Measurements from ENCODE around the gene B4GALT5.

Gene B4GALT5

DNA sequence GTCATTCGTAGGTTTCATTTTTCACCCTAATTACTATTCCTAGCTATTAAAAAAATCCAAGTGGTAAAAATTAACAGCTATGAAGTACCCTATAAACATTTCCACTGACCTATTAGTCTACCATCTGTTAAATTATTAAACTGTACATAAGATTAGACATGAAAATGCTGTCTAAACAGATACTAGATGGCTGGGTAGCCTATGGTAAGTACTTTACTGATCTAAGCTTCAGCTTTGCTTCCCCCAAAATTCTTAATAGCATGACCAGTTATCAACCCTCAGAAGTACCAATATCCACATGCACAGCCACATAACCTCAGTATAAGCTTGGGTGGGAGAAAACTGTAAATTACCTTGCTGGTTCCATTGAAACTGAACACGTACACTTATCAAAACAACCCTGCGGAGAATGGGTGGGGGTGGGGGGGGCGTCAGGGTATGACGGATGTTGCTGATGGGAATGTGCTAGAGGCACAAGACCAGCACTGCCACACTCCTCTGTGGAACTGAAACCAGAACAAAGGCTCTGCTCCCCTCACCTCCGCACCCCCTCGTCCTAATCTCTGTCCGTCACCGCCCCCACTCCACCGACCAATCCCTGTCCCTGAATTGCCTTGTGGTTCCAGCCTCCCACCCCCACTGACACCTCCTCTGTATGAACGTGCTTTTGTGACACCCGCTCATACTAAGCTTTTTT, 45.3 kb downstream of the B4GALT5 start:
- no peak overlapping the region for H3K27ac ChIP-seq
- TF ChIP-seq, protein P1, sequence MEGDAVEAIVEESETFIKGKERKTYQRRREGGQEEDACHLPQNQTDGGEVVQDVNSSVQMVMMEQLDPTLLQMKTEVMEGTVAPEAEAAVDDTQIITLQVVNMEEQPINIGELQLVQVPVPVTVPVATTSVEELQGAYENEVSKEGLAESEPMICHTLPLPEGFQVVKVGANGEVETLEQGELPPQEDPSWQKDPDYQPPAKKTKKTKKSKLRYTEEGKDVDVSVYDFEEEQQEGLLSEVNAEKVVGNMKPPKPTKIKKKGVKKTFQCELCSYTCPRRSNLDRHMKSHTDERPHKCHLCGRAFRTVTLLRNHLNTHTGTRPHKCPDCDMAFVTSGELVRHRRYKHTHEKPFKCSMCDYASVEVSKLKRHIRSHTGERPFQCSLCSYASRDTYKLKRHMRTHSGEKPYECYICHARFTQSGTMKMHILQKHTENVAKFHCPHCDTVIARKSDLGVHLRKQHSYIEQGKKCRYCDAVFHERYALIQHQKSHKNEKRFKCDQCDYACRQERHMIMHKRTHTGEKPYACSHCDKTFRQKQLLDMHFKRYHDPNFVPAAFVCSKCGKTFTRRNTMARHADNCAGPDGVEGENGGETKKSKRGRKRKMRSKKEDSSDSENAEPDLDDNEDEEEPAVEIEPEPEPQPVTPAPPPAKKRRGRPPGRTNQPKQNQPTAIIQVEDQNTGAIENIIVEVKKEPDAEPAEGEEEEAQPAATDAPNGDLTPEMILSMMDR (IDR thresholded peaks at IDR 0.05): no peak
- DNase-seq (ENCODE audit: low spot score): no peak
- H3K4me3 ChIP-seq: no peak overlapping the region

DNA sequence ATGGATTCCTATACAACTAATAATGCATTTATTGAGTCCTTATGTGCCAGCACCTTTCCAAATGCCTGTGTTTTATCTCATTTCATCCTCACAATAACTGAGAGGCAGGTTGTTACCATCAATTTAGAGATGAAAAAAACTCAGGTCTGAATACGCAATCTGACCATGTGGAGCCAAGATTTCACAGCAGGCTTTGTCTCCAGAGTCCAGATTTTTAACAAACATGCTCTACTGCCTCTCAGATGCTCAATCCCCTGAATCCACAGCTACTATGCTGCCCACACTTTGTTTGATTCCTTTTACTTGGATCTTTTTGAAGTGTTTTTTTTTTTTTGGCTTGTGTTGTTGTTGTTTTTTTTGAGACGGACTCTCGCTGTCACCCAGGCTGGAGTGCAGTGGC, 46.8 kb downstream of the B4GALT5 start:
- Histone ChIP-seq H3K4me3 (no peak overlapping the region), H3K27ac (no peak overlapping the region)
- DNase-seq (ENCODE audit: low spot score): no peak
- TF ChIP-seq, protein P1 (IDR thresholded peaks at IDR 0.05): no peak

GRCh38 chr20:49665796-49666195, 47.9 kb downstream of the B4GALT5 start:
- DNase-seq (ENCODE audit: low spot score): no peak
- no peak overlapping the region for H3K27ac ChIP-seq
- TF ChIP-seq, protein P1 (IDR thresholded peaks at IDR 0.05): no peak
- no peak overlapping the region for H3K4me3 ChIP-seq

DNA sequence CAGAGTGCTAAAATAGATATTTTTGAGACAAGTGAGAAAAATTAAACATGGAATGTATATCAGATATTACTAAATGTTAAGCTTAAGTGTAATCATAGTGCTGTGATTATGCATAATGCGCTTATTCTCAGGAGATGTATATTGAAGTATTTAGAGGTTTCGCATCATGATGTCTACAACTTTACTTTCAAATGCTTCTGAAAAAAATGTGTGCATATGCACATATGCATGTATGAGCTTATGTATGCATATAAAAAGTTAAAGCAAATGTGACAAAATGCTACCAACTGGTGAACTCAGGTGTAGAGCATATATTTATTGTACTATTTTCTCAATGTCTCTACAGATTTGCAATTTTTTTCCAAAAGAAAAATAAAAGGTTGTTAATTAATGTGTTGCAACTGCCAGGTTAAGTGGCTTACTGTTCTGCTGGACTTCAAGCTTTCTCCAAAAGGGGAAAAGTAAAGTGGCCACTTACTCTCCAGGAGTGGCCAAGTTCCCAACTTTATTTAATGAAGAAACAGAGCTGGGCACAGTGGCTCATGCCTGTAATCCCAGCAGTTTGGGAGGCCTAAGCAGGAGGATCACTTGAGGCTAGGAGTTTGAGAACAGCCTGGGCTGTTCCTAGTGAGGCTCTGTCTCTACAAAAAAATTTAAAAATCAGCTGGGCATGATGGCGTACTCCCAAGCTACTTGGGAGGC, 48.9 kb downstream of the B4GALT5 start:
- Histone ChIP-seq H3K4me3 (no peak overlapping the region), H3K27ac (no peak overlapping the region)
- TF ChIP-seq, protein P1 (IDR thresholded peaks at IDR 0.05): no peak
- DNase-seq (ENCODE audit: low spot score): no peak

- TF ChIP-seq, protein P1 (IDR thresholded peaks at IDR 0.05): no peak
- Histone ChIP-seq H3K4me3 (no peak overlapping the region), H3K27ac (no peak overlapping the region)
- DNase-seq (ENCODE audit: low spot score): no peak
Observed at GRCh38 chr20:49663112-49663511, 50.6 kb downstream of the B4GALT5 start.

DNA sequence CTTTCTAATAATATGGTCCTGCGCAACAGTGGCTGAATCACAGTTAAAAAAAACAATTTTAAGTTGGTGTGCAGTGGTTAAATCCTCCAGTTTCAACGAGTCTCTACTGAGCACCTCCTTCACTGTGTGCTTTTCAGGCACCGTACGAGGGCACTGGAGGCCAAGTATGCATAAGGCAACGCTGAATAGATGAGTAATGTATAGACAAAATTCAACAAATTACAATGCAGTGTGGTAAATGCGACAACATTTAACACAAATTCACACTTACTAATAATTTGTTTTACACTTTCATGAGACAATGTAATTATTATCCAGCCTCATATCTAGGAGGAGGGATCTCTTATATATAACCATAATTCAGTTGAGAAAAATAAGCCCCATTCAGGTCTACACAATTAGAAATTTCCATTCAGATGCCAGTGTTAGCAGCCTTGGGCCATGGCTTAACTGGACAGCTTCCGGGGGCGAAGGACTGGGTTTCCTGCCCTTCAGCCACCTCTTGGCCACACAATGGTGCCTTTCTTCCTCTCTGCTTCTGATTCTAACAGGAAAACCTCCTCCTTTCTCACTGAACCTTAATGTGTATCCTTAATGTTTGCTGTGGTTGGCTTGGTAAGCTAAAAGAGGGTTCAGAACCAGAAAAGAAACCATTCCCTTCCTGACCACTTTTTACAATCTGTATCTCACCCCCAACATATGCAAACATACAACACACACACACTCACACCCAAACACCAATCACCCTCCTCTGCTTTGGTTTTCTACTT, 51.9 kb downstream of the B4GALT5 start:
- H3K27ac ChIP-seq: no peak overlapping the region
- no peak overlapping the region for H3K4me3 ChIP-seq
- no peak for DNase-seq (ENCODE audit: low spot score)
- TF ChIP-seq, protein P1 (IDR thresholded peaks at IDR 0.05): no peak

All from coronary artery (tissue), 2 donors.